ENCODE measurements around the gene GPR63. TPM values are rescaled to one million over a fixed set of nuclear protein-coding genes. Genes with fewer than 3 reads are reported as not detected.

Gene GPR63
- total and polyA plus RNA-seq, 2 of the 13 experiments (the other 11 are each of a cell fraction or from before 2014, with no cell fraction given), result 0.01 to 0.02 TPM

DNA sequence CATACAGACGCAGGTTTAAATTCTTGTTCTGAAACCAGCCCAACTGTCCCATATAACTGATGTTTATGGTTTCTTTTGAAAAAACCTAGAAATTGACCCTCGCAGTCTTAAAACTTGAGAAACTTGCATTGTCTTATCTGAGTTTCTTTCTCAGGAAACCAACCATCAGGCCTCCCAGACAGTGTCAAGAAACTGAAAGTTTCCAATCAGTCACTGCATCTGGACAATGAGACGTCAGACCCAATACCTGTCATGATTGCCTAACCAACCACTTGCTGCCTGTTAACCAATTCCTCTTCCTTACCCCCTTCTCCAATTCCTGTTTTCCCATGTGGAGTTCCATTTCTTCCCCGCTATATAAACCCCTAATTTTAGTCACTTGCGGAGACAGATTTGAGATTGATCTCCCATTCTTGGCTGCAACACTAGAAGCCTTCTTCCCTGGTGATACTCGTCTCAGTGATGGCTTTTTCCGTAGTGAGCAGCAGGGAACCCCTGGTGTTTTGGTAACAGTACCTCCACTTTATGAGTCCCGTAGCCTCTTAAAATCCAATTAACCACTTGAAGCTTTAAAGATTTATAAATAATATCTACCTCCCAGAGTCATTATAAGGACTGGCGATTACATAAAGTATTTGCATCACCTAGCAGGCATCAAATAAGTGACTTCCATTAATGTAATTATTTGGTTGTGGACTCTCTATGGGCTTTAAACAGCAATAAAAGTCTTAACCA lies 49.3 kb downstream of the GPR63 start:
- BruUV-seq (replicated peaks), result no TSS peak
- H3K27me3 ChIP-seq (ENCODE audit: control insufficient read depth in 1 of 2, insufficient read depth in 2 of 2, low read length in 2 of 2), result no peaks in the 10 kb centered on the region; a peak in 2 of 5 replicates
- no peaks in the 10 kb centered on the region for H3K36me3 ChIP-seq (replicated peaks in 1 of 2; ENCODE audit: control insufficient read depth in 1 of 2, insufficient read depth in 2 of 2, low read length in 2 of 2)
- WGBS (ENCODE audit: low lambda C conversion rate), result 2% methylated on average over 9 of the region's 9 CpGs
- H2AFZ ChIP-seq (ENCODE audit: low read length), result no peak overlapping the region
- H3K27ac ChIP-seq (ENCODE audit: extremely low read length, insufficient read depth, low read length), result no peak overlapping the region
- no peak overlapping the region for H3K4me2 ChIP-seq (ENCODE audit: low read depth, low read length)
- intact Hi-C loops (cut with micrococcal nuclease; ENCODE audit: unreplicated experiment) (no loop called here), in situ Hi-C loops (cut with HindIII; ENCODE audit: extremely low pct_ligation_motif_present, low pct_unique_long_range_greater_than_20kb) (no loop called here)
- no peaks in the 10 kb centered on the region for H3K79me2 ChIP-seq (ENCODE audit: insufficient read depth, low read length)
- CTCF ChIA-PET (ENCODE audit: low intra/inter-chr PET ratio, low total read pairs), result no interaction called here
- H3K4me1 ChIP-seq (ENCODE audit: insufficient read depth, low read length), result no peaks in the 10 kb centered on the region
- no peak for ATAC-seq
- H3K9me3 ChIP-seq (ENCODE audit: low read length), result no peaks in the 10 kb centered on the region
- DNase-seq (ENCODE audit: low spot score), result no peak
- FAIRE-seq, result no peak
- no peaks in the 10 kb centered on the region for H4K20me1 ChIP-seq (ENCODE audit: insufficient read depth, low read length)
- TF ChIP-seq HHEX (CRISPR knock-in tag; IDR thresholded peaks at IDR 0.05), result no peak
- TF ChIP-seq NFIC (IDR thresholded peaks at IDR 0.05; ENCODE audit: low read length), result no peak
- no peak for TF ChIP-seq ZSCAN12 (CRISPR knock-in tag; IDR thresholded peaks at IDR 0.05)
- TF ChIP-seq, protein P1, sequence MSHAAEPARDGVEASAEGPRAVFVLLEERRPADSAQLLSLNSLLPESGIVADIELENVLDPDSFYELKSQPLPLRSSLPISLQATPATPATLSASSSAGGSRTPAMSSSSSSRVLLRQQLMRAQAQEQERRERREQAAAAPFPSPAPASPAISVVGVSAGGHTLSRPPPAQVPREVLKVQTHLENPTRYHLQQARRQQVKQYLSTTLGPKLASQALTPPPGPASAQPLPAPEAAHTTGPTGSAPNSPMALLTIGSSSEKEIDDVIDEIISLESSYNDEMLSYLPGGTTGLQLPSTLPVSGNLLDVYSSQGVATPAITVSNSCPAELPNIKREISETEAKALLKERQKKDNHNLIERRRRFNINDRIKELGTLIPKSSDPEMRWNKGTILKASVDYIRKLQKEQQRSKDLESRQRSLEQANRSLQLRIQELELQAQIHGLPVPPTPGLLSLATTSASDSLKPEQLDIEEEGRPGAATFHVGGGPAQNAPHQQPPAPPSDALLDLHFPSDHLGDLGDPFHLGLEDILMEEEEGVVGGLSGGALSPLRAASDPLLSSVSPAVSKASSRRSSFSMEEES (CRISPR knock-in tag; IDR thresholded peaks at IDR 0.05), result no peak
- TF ChIP-seq ZKSCAN8 (CRISPR knock-in tag; IDR thresholded peaks at IDR 0.05; ENCODE audit: borderline replicate concordance), result no peak
- TF ChIP-seq KLF13 (CRISPR knock-in tag; IDR thresholded peaks at IDR 0.05), result no peak
- no peak for TF ChIP-seq MEIS2 (CRISPR knock-in tag; IDR thresholded peaks at IDR 0.05)
- no peak for TF ChIP-seq ZNF678 (CRISPR knock-in tag; IDR thresholded peaks at IDR 0.05)
- no peak for TF ChIP-seq ZNF17 (CRISPR knock-in tag; IDR thresholded peaks at IDR 0.05)
- TF ChIP-seq ZNF782 (CRISPR knock-in tag; IDR thresholded peaks at IDR 0.05; ENCODE audit: borderline replicate concordance), result no peak
- TF ChIP-seq, protein P2, sequence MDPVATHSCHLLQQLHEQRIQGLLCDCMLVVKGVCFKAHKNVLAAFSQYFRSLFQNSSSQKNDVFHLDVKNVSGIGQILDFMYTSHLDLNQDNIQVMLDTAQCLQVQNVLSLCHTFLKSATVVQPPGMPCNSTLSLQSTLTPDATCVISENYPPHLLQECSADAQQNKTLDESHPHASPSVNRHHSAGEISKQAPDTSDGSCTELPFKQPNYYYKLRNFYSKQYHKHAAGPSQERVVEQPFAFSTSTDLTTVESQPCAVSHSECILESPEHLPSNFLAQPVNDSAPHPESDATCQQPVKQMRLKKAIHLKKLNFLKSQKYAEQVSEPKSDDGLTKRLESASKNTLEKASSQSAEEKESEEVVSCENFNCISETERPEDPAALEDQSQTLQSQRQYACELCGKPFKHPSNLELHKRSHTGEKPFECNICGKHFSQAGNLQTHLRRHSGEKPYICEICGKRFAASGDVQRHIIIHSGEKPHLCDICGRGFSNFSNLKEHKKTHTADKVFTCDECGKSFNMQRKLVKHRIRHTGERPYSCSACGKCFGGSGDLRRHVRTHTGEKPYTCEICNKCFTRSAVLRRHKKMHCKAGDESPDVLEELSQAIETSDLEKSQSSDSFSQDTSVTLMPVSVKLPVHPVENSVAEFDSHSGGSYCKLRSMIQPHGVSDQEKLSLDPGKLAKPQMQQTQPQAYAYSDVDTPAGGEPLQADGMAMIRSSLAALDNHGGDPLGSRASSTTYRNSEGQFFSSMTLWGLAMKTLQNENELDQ (CRISPR knock-in tag; IDR thresholded peaks at IDR 0.05; ENCODE audit: borderline replicate concordance), result no peak
- no peak for TF ChIP-seq ZNF282 (IDR thresholded peaks at IDR 0.05; ENCODE audit: partially characterized antibody)
- no peak for TF ChIP-seq KDM5A (IDR thresholded peaks at IDR 0.05; ENCODE audit: borderline replicate concordance, low read length)
- TF ChIP-seq EZH2 (conservative IDR thresholded peaks at IDR 0.05; ENCODE audit: low read depth, low read length), result no peak
- no peak for TF ChIP-seq NAIF1 (CRISPR knock-in tag; IDR thresholded peaks at IDR 0.05; ENCODE audit: borderline replicate concordance)
- no peak for TF ChIP-seq SMAD3 (CRISPR knock-in tag; IDR thresholded peaks at IDR 0.05)
- TF ChIP-seq ZNF329 (CRISPR knock-in tag; IDR thresholded peaks at IDR 0.05; ENCODE audit: low read depth), result no peak
- TF ChIP-seq ZNF768 (CRISPR knock-in tag; IDR thresholded peaks at IDR 0.05), result no peak
- TF ChIP-seq ZNF746 (CRISPR knock-in tag; IDR thresholded peaks at IDR 0.05), result no peak
- no peak overlapping the region for H3K9ac ChIP-seq (ENCODE audit: insufficient read depth, low read depth, low read length)
- no peak overlapping the region for H3K4me3 ChIP-seq (replicated peaks in 1 of 3; ENCODE audit: insufficient read depth in 1 of 3, low read depth in 2 of 3, low read length in 3 of 3)
- POLR2A ChIA-PET, result no interaction called here
